ENCODE data around the gene SERTAD1.

GRCh38 chr19:40423938-40424337 is 1.9 kb downstream of the SERTAD1 start:
- no peak for TF ChIP-seq EZH2phosphoT487 (IDR thresholded peaks at IDR 0.05; ENCODE audit: borderline replicate concordance, low read length)
- no peak for TF ChIP-seq CTCF (IDR thresholded peaks at IDR 0.05; ENCODE audit: low read depth, low read length, poor library complexity, severe bottlenecking)

Data from DOHH2 (cell line).